PC-3 (cell line): ENCODE measurements around the gene PSPH.

Source experiments
- CTCF ChIP-seq: fragments of 300-600 bp; sonication (generic); conservative IDR thresholded peaks from 2 replicates; pipeline ENCODE4 v1.5.1; 2017; ENCODE audit warnings: antibody characterized with exemption, low read depth, mild to moderate bottlenecking, low read length
- EZH2 ChIP-seq: fragments of 300-600 bp; sonication (generic); IDR thresholded peaks from one replicate; pipeline ENCODE4 v1.6.1; 2017; ENCODE audit warnings: antibody characterized with exemption, mild to moderate bottlenecking, low read length; ENCODE audit not compliant: unreplicated experiment

- TF ChIP-seq CTCF: no peak
- no peak for TF ChIP-seq EZH2
These were observed 48.4 kb upstream of the PSPH start for GRCh38 chr7:56099653-56100052.
